Measurements from ENCODE around the gene DAB1. TPM values are rescaled to one million over a fixed set of nuclear protein-coding genes. Genes with fewer than 3 reads are reported as not detected.

The DAB1 gene
- total RNA-seq, 1 donor from 2014 or later: 3.1 TPM

DNA sequence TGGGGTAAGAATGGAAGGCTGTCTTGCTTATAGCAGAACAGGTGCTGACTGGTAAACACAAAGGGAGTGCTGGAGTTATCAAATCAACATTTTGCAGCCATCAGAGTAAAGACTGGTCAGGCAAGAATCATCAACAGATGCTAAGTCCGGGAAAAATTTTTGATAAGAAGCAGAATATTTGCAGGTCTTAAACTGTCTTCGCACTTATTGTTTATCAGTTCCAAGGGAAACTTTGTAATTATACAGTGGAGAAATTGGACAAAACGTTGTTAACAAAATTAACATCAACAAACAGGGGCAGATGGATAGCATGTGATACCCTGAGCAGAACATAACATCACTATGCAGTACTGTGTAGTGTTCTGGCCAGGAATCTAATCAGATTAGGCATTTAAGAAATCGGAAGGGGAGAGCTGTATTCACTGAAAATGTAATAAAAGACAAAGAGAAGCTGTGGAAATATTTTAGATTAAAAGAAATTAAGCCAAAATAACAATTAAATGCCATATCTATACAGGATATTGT lies 127.1 kb downstream of the DAB1 start:
- Mint-ChIP-seq H3K9me3 (ENCODE audit: unreplicated experiment) (no peaks in the 10 kb centered on the region), H3K27me3 (ENCODE audit: unreplicated experiment) (peaks cover 2% of the 10 kb centered on the region), H3K4me3 (ENCODE audit: unreplicated experiment) (no peak overlapping the region), H3K36me3 (ENCODE audit: unreplicated experiment) (no peaks in the 10 kb centered on the region), H3K4me1 (ENCODE audit: low read depth, unreplicated experiment) (peaks cover 5% of the 10 kb centered on the region), H3K27ac (ENCODE audit: unreplicated experiment) (peak overlapping the region; percentile 50)
- TF ChIP-seq, protein P1, sequence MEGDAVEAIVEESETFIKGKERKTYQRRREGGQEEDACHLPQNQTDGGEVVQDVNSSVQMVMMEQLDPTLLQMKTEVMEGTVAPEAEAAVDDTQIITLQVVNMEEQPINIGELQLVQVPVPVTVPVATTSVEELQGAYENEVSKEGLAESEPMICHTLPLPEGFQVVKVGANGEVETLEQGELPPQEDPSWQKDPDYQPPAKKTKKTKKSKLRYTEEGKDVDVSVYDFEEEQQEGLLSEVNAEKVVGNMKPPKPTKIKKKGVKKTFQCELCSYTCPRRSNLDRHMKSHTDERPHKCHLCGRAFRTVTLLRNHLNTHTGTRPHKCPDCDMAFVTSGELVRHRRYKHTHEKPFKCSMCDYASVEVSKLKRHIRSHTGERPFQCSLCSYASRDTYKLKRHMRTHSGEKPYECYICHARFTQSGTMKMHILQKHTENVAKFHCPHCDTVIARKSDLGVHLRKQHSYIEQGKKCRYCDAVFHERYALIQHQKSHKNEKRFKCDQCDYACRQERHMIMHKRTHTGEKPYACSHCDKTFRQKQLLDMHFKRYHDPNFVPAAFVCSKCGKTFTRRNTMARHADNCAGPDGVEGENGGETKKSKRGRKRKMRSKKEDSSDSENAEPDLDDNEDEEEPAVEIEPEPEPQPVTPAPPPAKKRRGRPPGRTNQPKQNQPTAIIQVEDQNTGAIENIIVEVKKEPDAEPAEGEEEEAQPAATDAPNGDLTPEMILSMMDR (IDR thresholded peaks at IDR 0.05; ENCODE audit: partially characterized antibody, unreplicated experiment): no peak
- no peak for DNase-seq

DNA sequence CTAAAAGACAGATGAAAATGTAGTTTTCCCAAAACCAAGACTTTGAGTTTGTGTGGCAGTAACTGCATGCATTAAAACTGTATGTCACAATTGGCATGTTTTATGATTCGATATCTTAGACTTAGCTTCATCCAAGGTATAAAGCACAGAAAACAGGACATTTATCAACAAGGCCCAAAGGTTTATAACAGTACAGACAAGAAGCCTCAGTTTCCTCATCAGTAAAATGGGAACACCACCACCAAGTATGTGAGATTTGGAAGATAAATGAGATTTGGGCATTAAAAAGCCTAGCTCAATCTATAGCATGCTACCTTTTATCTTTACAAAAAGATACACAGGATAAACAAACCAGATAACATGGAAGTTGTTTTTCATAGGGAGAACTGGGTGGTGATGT lies 128.5 kb downstream of the DAB1 start:
- TF ChIP-seq, protein P1 (IDR thresholded peaks at IDR 0.05; ENCODE audit: partially characterized antibody, unreplicated experiment): no peak
- Mint-ChIP-seq H3K27me3 (ENCODE audit: unreplicated experiment) (peaks cover 2% of the 10 kb centered on the region), H3K27ac (ENCODE audit: unreplicated experiment) (no peak overlapping the region), H3K9me3 (ENCODE audit: unreplicated experiment) (no peaks in the 10 kb centered on the region), H3K4me3 (ENCODE audit: unreplicated experiment) (no peak overlapping the region), H3K4me1 (ENCODE audit: low read depth, unreplicated experiment) (peaks cover 5% of the 10 kb centered on the region), H3K36me3 (ENCODE audit: unreplicated experiment) (no peaks in the 10 kb centered on the region)
- DNase-seq: no peak

DNA sequence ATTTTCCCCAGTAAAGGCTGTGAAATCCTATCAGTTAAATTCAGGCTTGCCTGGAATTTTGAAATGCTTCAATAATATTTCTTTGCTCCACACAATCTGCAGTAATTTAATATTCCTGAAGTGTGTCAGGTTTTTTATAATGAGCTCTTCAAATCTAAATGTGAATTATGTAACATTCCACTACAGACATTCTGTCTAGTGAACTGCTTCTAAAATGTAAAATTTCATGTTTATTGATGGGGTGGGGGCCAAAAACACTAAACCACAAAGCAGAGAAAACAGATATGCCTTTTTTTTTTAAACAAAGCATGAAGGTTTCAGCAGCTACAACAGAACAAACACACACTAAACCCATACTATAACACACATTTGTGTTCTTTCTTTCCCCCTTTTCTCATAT lies 129.7 kb downstream of the DAB1 start:
- TF ChIP-seq, protein P1 (IDR thresholded peaks at IDR 0.05; ENCODE audit: partially characterized antibody, unreplicated experiment): no peak
- DNase-seq: no peak
- Mint-ChIP-seq H3K36me3 (ENCODE audit: unreplicated experiment) (no peaks in the 10 kb centered on the region), H3K4me3 (ENCODE audit: unreplicated experiment) (no peak overlapping the region), H3K9me3 (ENCODE audit: unreplicated experiment) (no peaks in the 10 kb centered on the region), H3K27ac (ENCODE audit: unreplicated experiment) (no peak overlapping the region), H3K4me1 (ENCODE audit: low read depth, unreplicated experiment) (peaks cover 5% of the 10 kb centered on the region), H3K27me3 (ENCODE audit: unreplicated experiment) (peaks cover 2% of the 10 kb centered on the region)

DNA sequence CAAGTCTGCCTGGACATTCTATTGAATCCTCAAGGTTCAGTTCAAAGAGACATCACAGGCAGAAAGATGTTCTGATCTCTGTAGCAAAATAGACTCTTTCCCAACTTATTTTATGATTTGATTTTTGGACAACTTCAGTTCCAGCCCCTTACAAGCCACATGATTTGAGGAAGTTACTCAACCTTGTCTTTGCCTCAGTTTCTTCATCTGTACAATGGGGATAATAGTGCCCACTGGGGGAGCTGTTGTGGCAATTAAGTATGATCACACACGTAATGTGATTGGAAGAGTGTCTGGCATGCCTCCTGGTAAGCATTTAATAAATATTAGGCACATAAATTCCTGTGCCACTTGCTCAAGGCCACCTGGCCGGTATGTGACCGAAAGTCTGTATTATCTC lies 130.6 kb downstream of the DAB1 start:
- H3K27ac Mint-ChIP-seq (ENCODE audit: unreplicated experiment): no peak overlapping the region
- peaks cover 2% of the 10 kb centered on the region for H3K27me3 Mint-ChIP-seq (ENCODE audit: unreplicated experiment)
- H3K4me1 Mint-ChIP-seq (ENCODE audit: low read depth, unreplicated experiment): peaks cover 5% of the 10 kb centered on the region
- no peak overlapping the region for H3K4me3 Mint-ChIP-seq (ENCODE audit: unreplicated experiment)
- TF ChIP-seq, protein P1 (IDR thresholded peaks at IDR 0.05; ENCODE audit: partially characterized antibody, unreplicated experiment): no peak
- DNase-seq: no peak
- H3K36me3 Mint-ChIP-seq (ENCODE audit: unreplicated experiment): no peaks in the 10 kb centered on the region
- no peaks in the 10 kb centered on the region for H3K9me3 Mint-ChIP-seq (ENCODE audit: unreplicated experiment)

DNA sequence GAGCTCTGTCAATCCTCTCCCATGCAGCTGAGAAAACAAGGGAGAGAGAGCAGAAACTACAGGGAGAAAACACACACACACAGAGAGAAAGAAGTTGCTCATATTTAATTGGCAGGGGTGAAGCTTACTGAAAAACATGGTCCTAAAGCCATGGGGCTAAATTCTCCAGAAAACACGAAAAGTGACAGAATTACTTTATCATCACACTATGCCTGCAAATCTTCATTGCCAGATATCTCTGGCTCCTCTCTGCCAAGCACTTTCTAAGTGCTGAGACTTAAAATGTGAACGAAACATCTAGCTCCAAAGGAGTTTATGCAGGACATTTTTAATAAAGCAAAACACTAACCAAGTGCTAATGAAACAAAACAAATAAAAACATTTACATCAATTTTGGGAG lies 134.1 kb downstream of the DAB1 start:
- no peaks in the 10 kb centered on the region for H3K36me3 Mint-ChIP-seq (ENCODE audit: unreplicated experiment)
- no peak for DNase-seq
- no peaks in the 10 kb centered on the region for H3K27me3 Mint-ChIP-seq (ENCODE audit: unreplicated experiment)
- H3K4me1 Mint-ChIP-seq (ENCODE audit: low read depth, unreplicated experiment): no peaks in the 10 kb centered on the region
- H3K27ac Mint-ChIP-seq (ENCODE audit: unreplicated experiment): no peak overlapping the region
- H3K4me3 Mint-ChIP-seq (ENCODE audit: unreplicated experiment): no peak overlapping the region
- TF ChIP-seq, protein P1 (IDR thresholded peaks at IDR 0.05; ENCODE audit: partially characterized antibody, unreplicated experiment): no peak
- no peaks in the 10 kb centered on the region for H3K9me3 Mint-ChIP-seq (ENCODE audit: unreplicated experiment)

Data from glutamatergic neuron (in vitro differentiated cells).